Naive thymus-derived CD4-positive, alpha-beta T cell (primary cell): Measurements from ENCODE around the gene ITGAD. TPM values are rescaled to one million over a fixed set of nuclear protein-coding genes. Genes with fewer than 3 reads are reported as not detected.

Experiments used
- ATAC-seq: fragments of 150-1000 bp; cut with Tn5 transposase; 2 replicates; pipeline ENCODE4 v1.10.0; 2021; ENCODE audit warnings: mild to moderate bottlenecking, moderate library complexity
- CTCF ChIA-PET: fragments of 350-600 bp; sonication (Branson Sonifier 250); formaldehyde crosslinking; loops from one replicate; lab custom pipeline; 2021; ENCODE audit warnings: antibody characterized with exemption; lab: Charles Lee
- POLR2A ChIA-PET: fragments of 350-600 bp; sonication (Branson Sonifier 250); formaldehyde crosslinking; loops from one replicate; lab custom pipeline; 2021; ENCODE audit warnings: antibody characterized with exemption, inconsistent platforms; lab: Charles Lee
- DNase-seq, 9 donors: peaks; one replicate each; pipeline versions ENCODE4 v3.0.0 to v3.0.0-alpha.2; 2020 to 2022; ENCODE audit warnings: mixed read lengths in 1 of 9
- H3K27ac ChIP-seq: one replicate; pipeline ENCODE4 v1.7.0; 2013; ENCODE audit warnings: mild to moderate bottlenecking, low read depth, low read length, moderate library complexity
- H3K27me3 ChIP-seq, 2 donors: one replicate each; pipeline ENCODE4 v1.7.0; 2013; ENCODE audit warnings: low read length in 2 of 2, mild to moderate bottlenecking in 2 of 2, moderate library complexity in 2 of 2; ENCODE audit not compliant: control insufficient read depth in 2 of 2, insufficient read depth in 2 of 2
- H3K36me3 ChIP-seq, 3 experiments: 1 replicate in 2 of 3; 2 replicates in 1 of 3; pipeline ENCODE4 v1.7.0; 2013; ENCODE audit warnings: low read length in 3 of 3, mild to moderate bottlenecking in 3 of 3, moderate library complexity in 1 of 3; ENCODE audit not compliant: insufficient read depth in 3 of 3, control insufficient read depth in 2 of 3
- H3K4me1 ChIP-seq, 2 donors: one replicate each; pipeline ENCODE4 v1.7.0; 2013; ENCODE audit warnings: low read length in 2 of 2, mild to moderate bottlenecking in 2 of 2, moderate library complexity in 1 of 2; ENCODE audit not compliant: control insufficient read depth in 2 of 2, insufficient read depth in 2 of 2
- H3K4me3 ChIP-seq: 2 replicates; pipeline ENCODE4 v1.7.0; 2013; ENCODE audit warnings: mild to moderate bottlenecking, low read length
- H3K9me3 ChIP-seq, 3 experiments: 1 replicate in 2 of 3; 2 replicates in 1 of 3; pipeline ENCODE4 v1.7.0; 2013; ENCODE audit warnings: low read length in 3 of 3; ENCODE audit not compliant: control insufficient read depth in 2 of 3
- H3K27ac Mint-ChIP-seq, 9 donors: one replicate each; pipeline ENCODE4 v1.8.0; 2020 to 2022; ENCODE audit warnings: mixed read lengths in 9 of 9, mild to moderate bottlenecking in 8 of 9, moderate library complexity in 5 of 9, inconsistent platforms in 2 of 9
- H3K27me3 Mint-ChIP-seq, 5 donors: one replicate each; pipeline ENCODE4 v1.8.0; 2021 to 2022; ENCODE audit warnings: mixed read lengths in 5 of 5, mild to moderate bottlenecking in 1 of 5
- H3K36me3 Mint-ChIP-seq, 5 donors: one replicate each; pipeline ENCODE4 v1.8.0; 2020 to 2022; ENCODE audit warnings: mixed read lengths in 5 of 5, mild to moderate bottlenecking in 3 of 5, inconsistent platforms in 1 of 5
- H3K4me1 Mint-ChIP-seq, 7 donors: one replicate each; pipeline ENCODE4 v1.8.0; 2020 to 2022; ENCODE audit warnings: mixed read lengths in 7 of 7, mild to moderate bottlenecking in 3 of 7, inconsistent platforms in 1 of 7
- H3K4me3 Mint-ChIP-seq, 10 donors: one replicate each; pipeline ENCODE4 v1.8.0; 2020 to 2022; ENCODE audit warnings: mild to moderate bottlenecking in 10 of 10, mixed read lengths in 10 of 10, moderate library complexity in 6 of 10, inconsistent platforms in 2 of 10
- H3K9me3 Mint-ChIP-seq, 11 donors: one replicate each; pipeline ENCODE4 v1.8.0; 2020 to 2022; ENCODE audit warnings: mixed read lengths in 11 of 11, mild to moderate bottlenecking in 4 of 11, inconsistent platforms in 1 of 11, moderate library complexity in 1 of 11
- intact Hi-C, 2 donors: fragments of 100-400 bp; cut with micrococcal nuclease; formaldehyde crosslinking; loops; one replicate each; pipeline ENCODE4 v1.15.1; 2023
- polyA plus RNA-seq, 2 donors: library from polyadenylated mRNA; unstranded; fragments of 300-500 nt; fragmentation: Illumina TruSeq; gene quantifications; one replicate each; pipeline ENCODE4 v1.2.3, GENCODE V29; 2021
- total RNA-seq, 6 experiments: library from RNA in 5 of 6; stranded (reverse) in 5 of 6; gene quantifications; 1 replicate in 5 of 6; 2 replicates in 1 of 6; pipeline ENCODE4 v1.2.3 and lab custom pipeline; 2021 to 2026

Gene ITGAD
- total and polyA plus RNA-seq, 7 experiments from 2014 or later, result 0.24 to 1.3 TPM; not detected in 5

DNA sequence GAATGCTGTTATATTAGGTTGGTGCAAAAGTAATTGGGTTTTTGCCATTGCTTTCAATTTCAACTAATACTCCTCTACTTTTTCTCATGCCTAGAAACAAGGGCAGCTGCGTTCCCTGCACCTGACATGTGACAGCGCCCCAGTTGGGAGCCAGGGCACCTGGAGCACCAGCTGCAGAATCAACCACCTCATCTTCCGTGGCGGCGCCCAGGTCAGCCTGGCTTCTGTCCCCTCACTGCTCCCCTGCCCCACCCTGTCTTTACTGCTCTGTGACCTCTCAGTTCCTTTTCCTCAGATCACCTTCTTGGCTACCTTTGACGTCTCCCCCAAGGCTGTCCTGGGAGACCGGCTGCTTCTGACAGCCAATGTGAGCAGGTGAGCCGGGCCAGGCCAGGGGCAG, 16.4 kb upstream of the ITGAD start:
- H3K4me3 Mint-ChIP-seq, result no peak overlapping the region
- no peak for DNase-seq
- ATAC-seq, result no peak
- Histone ChIP-seq H3K36me3 (no peaks in the 10 kb centered on the region), H3K27ac (no peak overlapping the region), H3K9me3 (no peaks in the 10 kb centered on the region), H3K27me3 (no peaks in the 10 kb centered on the region), H3K4me1 (peaks cover 0 to 9% of the 10 kb centered on the region in 2 donors), H3K4me3 (no peak overlapping the region)
- peaks cover 0 to 7% (median 0%) of the 10 kb centered on the region in 5 donors for H3K27me3 Mint-ChIP-seq
- peaks cover 0 to 17% (median 5%) of the 10 kb centered on the region in 11 donors for H3K9me3 Mint-ChIP-seq
- H3K36me3 Mint-ChIP-seq, result peaks cover 0 to 31% (median 0%) of the 10 kb centered on the region in 5 donors
- H3K4me1 Mint-ChIP-seq, result peaks cover 0 to 6% (median 0%) of the 10 kb centered on the region in 7 donors
- H3K27ac Mint-ChIP-seq, result no peak overlapping the region
- CTCF ChIA-PET, result interaction anchor here (1.1 kb wide), 1 partner anchor 234 kb away, joined by 3 read pairs; no protein-coding TSS in a partner anchor
- intact Hi-C loops, result no loop called here
- POLR2A ChIA-PET, result no interaction called here

DNA sequence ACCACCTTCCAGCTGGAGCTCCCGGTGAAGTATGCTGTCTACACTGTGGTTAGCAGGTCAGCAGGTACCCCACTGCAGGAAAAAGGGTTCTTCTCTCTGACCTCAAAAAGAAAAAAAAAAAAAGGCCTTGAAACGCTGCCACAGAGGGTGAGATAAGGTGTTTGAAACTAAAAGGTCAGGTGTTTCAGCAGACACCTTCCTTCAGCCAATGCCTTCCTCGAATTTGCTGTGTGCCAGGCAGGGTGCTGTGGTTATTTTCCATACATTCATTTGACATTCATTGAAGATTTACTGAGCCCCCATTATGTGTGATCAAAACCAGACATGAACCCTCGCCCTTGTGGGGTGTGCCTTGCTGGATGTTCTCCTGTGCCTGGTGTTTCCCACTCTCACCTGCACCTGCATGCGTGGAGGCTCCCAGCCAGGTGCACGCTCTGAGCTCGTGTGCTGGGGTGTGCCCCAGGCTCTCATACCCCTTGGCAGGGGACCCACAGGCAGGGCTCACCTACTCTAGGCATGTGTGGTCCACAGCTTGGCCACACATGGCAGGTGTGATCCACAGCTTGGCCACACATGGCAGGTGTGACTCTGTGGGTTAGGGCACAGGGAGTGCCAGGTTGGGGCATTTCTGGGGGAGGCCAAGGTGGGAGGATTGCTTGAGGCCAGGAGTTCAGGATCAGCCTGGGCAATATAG, 15.8 kb upstream of the ITGAD start:
- intact Hi-C loops, result no loop called here
- Histone ChIP-seq H3K27me3 (no peaks in the 10 kb centered on the region), H3K27ac (no peak overlapping the region), H3K4me1 (peaks cover 0 to 9% of the 10 kb centered on the region in 2 donors), H3K36me3 (no peaks in the 10 kb centered on the region), H3K9me3 (no peaks in the 10 kb centered on the region), H3K4me3 (no peak overlapping the region)
- ATAC-seq, result peak; percentile 33
- peaks cover 0 to 7% (median 2%) of the 10 kb centered on the region in 7 donors for H3K4me1 Mint-ChIP-seq
- H3K27me3 Mint-ChIP-seq, result peaks cover 0 to 7% (median 0%) of the 10 kb centered on the region in 5 donors
- peaks cover 0 to 17% (median 5%) of the 10 kb centered on the region in 11 donors for H3K9me3 Mint-ChIP-seq
- CTCF ChIA-PET, result interaction anchor here (1.1 kb wide), 1 partner anchor 234 kb away, joined by 3 read pairs; no protein-coding TSS in a partner anchor
- no peak for DNase-seq
- peak overlapping the region in 1 of 9 donors; percentile 46 for H3K27ac Mint-ChIP-seq
- no peak overlapping the region for H3K4me3 Mint-ChIP-seq
- POLR2A ChIA-PET, result no interaction called here
- peaks cover 0 to 31% (median 0%) of the 10 kb centered on the region in 5 donors for H3K36me3 Mint-ChIP-seq

DNA sequence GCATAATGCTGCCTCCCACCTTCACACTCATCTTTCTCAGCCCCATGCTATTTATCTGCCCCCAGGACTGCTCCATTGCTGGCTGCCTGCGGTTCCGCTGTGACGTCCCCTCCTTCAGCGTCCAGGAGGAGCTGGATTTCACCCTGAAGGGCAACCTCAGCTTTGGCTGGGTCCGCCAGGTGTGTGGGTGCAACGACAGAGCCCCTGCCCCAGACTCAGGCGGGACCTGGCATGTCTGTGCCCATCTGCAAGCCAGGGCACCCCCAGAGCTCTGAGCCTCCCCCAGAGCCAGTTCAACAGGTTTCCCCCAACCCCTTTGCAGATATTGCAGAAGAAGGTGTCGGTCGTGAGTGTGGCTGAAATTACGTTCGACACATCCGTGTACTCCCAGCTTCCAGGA, 12.9 kb upstream of the ITGAD start:
- CTCF ChIA-PET, result no interaction called here
- no peak for ATAC-seq
- Histone ChIP-seq H3K4me1 (peaks cover 0 to 9% of the 10 kb centered on the region in 2 donors), H3K27ac (no peak overlapping the region), H3K9me3 (no peaks in the 10 kb centered on the region), H3K27me3 (peaks cover 0 to 4% of the 10 kb centered on the region in 2 donors), H3K36me3 (no peaks in the 10 kb centered on the region), H3K4me3 (no peak overlapping the region)
- Mint-ChIP-seq H3K4me3 (no peak overlapping the region), H3K27ac (peak overlapping the region in 2 of 9 donors; percentile 8 to 15), H3K4me1 (peaks cover 0 to 9% (median 4%) of the 10 kb centered on the region in 7 donors), H3K9me3 (peaks cover 0 to 9% (median 2%) of the 10 kb centered on the region in 11 donors), H3K27me3 (peaks cover 0 to 6% (median 0%) of the 10 kb centered on the region in 5 donors), H3K36me3 (peaks cover 0 to 17% (median 0%) of the 10 kb centered on the region in 5 donors)
- intact Hi-C loops, result loop anchor here (5.0 kb wide), 1 partner anchor 487 kb away; no protein-coding TSS in a partner anchor
- no peak for DNase-seq
- POLR2A ChIA-PET, result no interaction called here

DNA sequence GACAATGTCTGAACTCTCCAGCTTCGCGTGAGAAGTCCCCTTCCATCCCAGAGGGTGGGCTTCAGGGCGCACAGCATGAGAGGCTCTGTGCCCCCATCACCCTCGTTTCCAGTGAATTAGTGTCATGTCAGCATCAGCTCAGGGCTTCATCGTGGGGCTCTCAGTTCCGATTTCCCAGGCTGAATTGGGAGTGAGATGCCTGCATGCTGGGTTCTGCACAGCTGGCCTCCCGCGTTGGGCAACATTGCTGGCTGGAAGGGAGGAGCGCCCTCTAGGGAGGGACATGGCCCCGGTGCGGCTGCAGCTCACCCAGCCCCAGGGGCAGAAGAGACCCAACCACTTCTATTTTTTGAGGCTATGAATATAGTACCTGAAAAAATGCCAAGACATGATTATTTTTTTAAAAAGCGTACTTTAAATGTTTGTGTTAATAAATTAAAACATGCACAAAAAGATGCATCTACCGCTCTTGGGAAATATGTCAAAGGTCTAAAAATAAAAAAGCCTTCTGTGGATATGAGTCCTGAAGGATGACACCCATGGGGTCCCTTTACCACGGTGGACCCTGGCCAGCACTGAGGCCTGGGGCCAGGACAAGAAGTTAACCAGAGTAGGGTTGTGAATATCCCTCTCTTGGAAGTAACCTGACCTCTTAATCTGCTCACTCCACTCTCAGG, 10.5 kb upstream of the ITGAD start:
- ChIA-PET CTCF (interaction anchor here (0.5 to 1.7 kb wide), 7 partner anchors 33 to 583 kb away, joined by 3 to 6 read pairs (median 4); no protein-coding TSS in a partner anchor), POLR2A (interaction anchor here (0.6 to 1.0 kb wide), 3 partner anchors 181 to 241 kb away, joined by 3 read pairs; partner anchors contain the start of gene PYCARD)
- Histone ChIP-seq H3K9me3 (no peaks in the 10 kb centered on the region), H3K27me3 (peaks cover 0 to 4% of the 10 kb centered on the region in 2 donors), H3K27ac (no peak overlapping the region), H3K4me3 (no peak overlapping the region), H3K4me1 (peaks cover 0 to 3% of the 10 kb centered on the region in 2 donors), H3K36me3 (no peaks in the 10 kb centered on the region)
- Mint-ChIP-seq H3K36me3 (peaks cover 0 to 3% (median 0%) of the 10 kb centered on the region in 5 donors), H3K9me3 (peaks cover 0 to 1% (median 0%) of the 10 kb centered on the region in 11 donors), H3K27me3 (peaks cover 0 to 8% (median 4%) of the 10 kb centered on the region in 5 donors), H3K4me3 (no peak overlapping the region), H3K4me1 (peaks cover 0 to 23% (median 4%) of the 10 kb centered on the region in 7 donors), H3K27ac (peak overlapping the region in 1 of 9 donors; percentile 22)
- ATAC-seq (peak; percentile 82), DNase-seq (peak; percentile 24 to 75 (median 47))
- intact Hi-C loops, result loop anchor here (1.0 to 5.0 kb wide), 3 partner anchors 60 to 485 kb away; partner anchors contain the start of gene ZNF843 (in 1 of the 2)

DNA sequence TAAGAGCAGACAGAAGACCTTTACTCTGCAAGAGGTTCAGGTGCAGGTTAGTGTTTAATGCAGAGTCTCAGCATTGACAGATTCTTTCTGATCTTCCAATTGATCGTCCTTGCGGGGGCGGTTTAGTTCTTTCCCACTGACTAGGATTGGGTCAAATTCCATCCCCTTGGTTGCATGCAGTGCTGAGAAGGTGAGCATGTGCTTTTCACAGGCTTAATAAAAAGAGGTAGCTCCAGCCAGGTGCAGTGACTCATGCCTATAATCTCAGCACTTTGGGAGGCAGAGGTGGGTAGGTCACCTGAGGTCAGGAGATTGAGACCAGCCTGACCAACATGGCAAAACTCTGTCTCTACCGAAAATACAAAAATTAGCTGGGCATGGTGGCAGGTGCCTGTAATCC, 7.5 kb upstream of the ITGAD start:
- H3K9me3 Mint-ChIP-seq, result peaks cover 0 to 1% (median 0%) of the 10 kb centered on the region in 11 donors
- H3K4me1 Mint-ChIP-seq, result peaks cover 0 to 23% (median 3%) of the 10 kb centered on the region in 7 donors
- H3K27ac Mint-ChIP-seq, result no peak overlapping the region
- intact Hi-C loops, result loop anchor here in 1 of 2 donors (5.0 kb wide), 1 partner anchor 37 kb away; no protein-coding TSS in a partner anchor
- Histone ChIP-seq H3K27me3 (peaks cover 0 to 4% of the 10 kb centered on the region in 2 donors), H3K36me3 (no peaks in the 10 kb centered on the region), H3K4me3 (no peak overlapping the region), H3K27ac (no peak overlapping the region), H3K4me1 (no peaks in the 10 kb centered on the region), H3K9me3 (no peaks in the 10 kb centered on the region)
- H3K4me3 Mint-ChIP-seq, result no peak overlapping the region
- DNase-seq (no peak), ATAC-seq (no peak)
- ChIA-PET POLR2A (interaction anchor here (1.2 kb wide), 1 partner anchor 183 kb away, joined by 3 read pairs; the partner anchor contains the start of gene PYCARD), CTCF (interaction anchor here (0.6 kb wide), 1 partner anchor 127 kb away, joined by 3 read pairs; no protein-coding TSS in a partner anchor)
- H3K27me3 Mint-ChIP-seq, result peaks cover 5 to 19% (median 6%) of the 10 kb centered on the region in 5 donors
- H3K36me3 Mint-ChIP-seq, result no peaks in the 10 kb centered on the region
